ENCODE data around the gene PAPPA2.

DNA sequence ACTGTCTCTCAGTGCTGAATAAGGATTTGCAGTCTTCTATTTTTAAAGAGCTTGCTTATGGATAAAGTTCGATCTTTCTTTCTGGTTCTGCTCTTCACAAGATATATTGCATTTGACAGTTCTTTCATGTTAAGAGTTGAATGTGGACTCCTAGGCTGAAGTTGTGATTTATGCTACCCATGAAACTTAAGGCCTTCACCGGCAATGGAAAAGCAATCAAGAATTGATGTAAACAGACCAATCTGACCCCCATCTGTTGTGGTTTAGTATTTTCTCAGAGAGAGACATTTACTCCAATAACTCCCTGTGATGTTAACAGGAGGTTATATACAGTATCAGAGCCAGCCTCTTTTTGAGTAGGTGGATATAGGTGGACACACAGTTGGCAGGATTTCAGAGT, 165.8 kb downstream of the PAPPA2 start:
- TF ChIP-seq CTCF (IDR thresholded peaks at IDR 0.05; ENCODE audit: low read length) (no peak), EZH2phosphoT487 (IDR thresholded peaks at IDR 0.05; ENCODE audit: low read length) (no peak)

Measured in MM.1S (cell line).